GM19193 (cell line): ENCODE measurements around the gene CR2.

Experiments
- POLR2A ChIP-seq: IDR thresholded peaks from 4 replicates; pipeline ENCODE4 v1.6.1; 2011; ENCODE audit not compliant: insufficient read depth, insufficient read length; ENCODE audit errors: extremely low read depth

CR2 gene

DNA sequence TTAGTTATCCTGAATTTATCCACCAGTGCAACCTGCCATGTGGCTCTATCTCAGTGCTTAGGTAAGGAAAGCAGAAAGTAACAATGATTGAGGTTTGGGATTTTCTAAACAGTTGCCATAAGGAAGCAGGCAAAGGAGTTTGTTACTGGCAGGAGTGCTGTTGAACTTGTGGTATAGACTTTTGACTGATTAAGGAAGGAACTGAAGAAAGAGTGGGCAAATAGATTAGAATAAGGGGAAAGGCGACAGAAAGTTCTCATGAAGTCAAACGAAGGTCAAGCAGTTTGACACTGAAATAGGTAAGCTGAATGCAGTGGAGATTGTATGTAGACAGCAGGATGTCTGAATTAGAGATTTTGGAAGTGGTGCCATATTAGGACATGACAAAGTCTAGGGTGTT, 24.2 kb upstream of the CR2 start:
- TF ChIP-seq POLR2A, result no peak

DNA sequence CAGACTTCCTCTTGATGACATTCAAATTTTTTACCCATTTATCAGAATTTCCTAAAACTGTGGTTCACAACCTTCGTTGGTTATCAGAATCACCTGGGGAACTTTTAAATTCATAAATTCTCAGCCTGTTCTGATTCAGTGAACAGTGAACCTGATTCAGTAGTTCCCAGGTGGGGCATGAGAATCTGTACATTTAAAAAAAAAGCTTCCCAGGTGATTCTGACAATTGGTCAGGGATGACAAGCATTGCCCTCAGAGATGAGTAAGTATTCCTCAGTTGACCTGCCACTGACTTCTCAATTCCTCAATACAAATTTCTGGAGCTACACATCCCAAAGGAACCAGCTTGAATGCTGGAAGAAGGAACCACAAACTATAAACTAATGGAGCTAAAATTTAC, 23.5 kb upstream of the CR2 start:
- no peak for TF ChIP-seq POLR2A

DNA sequence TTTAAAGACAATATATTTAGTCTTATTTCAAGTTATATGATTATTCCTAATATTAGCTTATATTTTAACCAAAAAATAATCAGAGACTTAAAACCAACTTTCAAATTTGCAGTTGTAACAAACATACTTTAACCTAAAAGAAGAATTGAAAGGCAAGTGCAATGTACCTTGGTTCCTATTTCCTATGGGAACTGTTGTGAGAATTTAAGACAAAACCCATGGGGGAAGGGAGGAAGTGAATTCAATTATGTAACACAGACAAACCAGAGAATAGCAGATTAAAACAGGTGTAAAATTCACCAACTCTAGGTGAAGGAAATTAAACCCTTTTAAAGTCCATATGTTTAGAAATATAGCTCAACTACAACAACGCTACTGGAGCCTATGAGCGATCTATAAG, 22.6 kb upstream of the CR2 start:
- no peak for TF ChIP-seq POLR2A

DNA sequence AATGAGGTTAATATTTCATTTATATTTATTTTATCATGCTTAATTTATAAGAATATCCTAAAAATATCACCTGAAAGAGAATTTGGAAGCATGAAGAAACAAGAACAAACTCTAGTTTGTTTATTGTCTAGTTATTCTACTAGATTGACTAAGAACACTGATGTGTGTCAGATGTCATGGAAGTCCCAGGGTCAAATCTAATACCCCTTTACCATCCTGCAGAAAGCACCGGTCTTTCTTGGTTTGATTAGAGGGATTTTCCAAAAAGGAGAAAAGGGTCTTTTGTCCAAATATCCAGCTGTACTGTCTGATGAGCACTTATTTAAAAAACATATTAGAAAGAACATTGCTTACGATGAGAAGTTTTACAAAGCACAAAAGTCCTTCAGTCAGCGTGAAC, 20.7 kb upstream of the CR2 start:
- no peak for TF ChIP-seq POLR2A

DNA sequence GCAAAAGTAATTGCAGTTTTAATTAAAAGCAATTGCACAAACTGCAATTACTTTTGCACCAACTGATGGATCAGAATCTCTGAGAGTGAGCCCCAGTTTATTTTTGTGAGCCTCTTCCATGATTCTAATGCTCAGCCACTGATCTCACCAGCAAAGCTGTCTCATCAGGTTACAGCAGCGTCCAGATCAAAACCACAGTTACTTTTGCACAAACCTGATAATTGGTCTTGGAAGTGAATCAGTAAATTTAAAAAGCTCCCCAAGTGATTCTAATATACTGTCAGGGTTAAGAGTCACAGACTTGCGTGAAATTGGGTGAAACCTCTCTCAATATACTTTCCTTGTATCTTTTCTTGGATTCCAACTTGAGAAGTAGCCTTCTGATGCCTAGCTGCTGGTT, 13.5 kb upstream of the CR2 start:
- no peak for TF ChIP-seq POLR2A

DNA sequence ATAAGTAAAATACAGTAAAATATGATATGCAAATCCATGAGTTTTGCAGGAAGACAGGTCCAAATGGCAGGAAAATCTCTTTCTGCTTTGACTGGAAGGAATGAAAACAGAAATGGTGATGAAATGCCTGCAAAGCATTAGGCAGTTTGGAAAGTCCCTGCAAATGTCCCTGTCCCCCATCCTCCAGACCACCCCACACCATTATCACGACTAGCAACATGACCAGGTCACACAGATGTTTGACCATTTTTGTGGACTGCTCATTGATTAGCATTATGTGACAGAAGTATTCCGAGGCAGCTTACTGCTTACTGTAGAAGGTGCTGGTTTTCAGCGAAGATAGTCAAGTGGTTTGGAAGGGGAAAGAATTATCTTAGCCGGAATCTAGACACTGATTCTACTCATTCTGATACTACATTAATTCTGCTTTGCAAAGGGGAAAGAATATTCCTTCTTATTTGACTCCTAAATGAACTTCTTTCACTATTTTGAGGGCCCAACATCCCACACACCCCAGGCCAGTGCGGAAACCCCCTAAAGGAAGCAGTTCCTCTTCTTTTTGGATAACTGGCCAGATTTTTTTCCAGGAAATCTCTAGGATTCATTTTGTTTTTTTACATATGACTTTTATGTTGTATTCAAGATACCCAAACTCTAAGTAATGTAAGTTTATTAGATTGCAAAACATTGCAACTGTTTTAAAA, 9.5 kb upstream of the CR2 start:
- no peak for TF ChIP-seq POLR2A

DNA sequence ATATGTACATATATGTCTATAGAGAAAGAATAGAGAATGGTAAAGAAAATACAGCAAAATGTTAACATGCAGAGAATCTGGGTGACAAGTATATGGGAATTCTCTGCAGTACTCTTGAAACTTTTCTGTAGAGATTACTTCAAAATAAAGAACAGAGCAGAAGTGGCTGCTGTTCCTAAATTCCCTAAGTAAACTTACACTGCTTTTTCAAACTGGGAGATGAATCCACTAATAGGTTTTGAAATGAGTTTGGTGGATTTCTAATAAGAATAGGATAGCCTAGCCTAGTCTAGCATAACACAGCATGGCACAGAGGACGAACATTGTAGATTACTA, 450 bp upstream of the CR2 start:
- no peak for TF ChIP-seq POLR2A

DNA sequence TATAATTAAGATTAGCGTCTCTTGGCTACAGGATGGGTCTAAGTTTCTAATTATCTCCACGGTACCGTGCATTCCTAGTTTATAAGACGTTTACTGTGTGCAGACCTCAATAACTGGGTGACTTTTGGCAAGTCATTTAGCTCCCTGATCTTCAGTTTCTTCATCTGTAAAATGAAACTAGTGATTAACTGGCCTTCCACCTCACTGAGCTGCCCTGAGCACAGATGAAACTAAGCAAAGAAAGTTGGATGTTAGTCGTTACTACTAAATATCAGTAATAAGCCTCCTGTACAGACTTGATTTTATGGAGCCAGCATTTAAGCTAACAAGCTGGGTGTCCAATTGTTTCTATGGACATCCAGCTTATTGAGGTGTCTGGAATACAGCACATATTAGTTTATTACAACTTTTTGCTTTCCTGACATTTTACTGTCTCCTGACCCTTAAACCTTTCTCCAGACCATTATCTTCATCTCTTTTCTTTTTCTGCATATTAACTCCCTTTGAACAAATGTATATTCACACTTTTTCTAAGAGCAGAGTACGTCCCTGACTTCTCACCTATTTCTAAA, 1.1 kb downstream of the CR2 start:
- TF ChIP-seq POLR2A, result no peak

DNA sequence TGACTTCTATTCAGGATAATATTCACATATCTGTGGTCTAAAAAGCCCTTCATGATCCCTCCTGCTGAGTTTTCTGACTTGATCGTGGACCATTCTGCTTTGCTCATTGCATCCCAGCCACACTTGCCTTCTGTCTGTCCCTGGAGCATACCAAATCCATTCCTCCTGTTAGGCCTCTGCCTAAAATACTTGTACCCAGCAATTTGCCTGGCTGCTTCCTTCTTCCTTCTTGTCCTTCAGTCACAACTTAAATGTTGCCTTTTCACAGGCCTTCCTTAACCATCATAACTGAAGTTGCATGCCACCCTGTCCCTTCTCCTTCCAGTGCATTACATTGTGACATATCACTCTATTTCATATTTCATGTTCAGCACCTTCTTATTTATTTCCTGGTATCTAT, 4.3 kb downstream of the CR2 start:
- no peak for TF ChIP-seq POLR2A

DNA sequence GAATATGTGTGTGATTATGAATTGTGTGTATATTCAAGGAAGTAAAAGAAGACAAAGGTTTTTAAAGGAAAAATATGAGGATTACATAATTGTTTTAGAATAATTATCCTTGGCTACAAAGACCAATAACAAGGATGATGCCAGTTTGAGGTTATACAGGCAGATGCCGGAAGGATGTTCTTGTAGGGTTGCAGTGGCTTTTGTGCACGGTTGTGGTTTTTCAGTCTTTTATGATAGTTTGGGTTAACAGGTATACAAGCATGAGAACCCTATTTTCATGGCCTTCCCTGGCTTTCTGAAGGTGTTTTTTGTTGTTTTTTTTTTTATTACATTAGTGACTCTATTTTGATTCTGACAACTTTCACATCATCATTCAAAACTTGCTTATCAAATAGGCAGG, 4.9 kb downstream of the CR2 start:
- TF ChIP-seq POLR2A, result no peak

DNA sequence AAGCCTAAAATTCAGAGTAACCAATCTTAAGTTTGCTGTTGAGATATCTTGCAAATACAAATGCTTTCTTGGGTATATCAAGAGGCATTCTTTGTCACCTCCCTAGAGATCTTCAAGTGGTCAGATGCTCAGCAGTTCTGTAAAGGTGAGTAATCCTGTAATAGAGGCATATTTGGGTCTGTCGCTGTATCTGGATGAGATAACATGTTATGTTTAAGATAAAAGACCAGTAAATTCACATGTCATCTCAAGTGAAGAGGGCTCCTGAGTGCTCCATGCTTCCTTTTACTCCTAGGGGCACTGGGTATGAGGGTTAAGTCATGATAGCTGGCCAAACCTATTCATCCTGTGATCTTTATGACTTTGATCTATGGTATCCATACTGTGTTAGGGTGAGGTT, 7.5 kb downstream of the CR2 start:
- TF ChIP-seq POLR2A, result no peak

DNA sequence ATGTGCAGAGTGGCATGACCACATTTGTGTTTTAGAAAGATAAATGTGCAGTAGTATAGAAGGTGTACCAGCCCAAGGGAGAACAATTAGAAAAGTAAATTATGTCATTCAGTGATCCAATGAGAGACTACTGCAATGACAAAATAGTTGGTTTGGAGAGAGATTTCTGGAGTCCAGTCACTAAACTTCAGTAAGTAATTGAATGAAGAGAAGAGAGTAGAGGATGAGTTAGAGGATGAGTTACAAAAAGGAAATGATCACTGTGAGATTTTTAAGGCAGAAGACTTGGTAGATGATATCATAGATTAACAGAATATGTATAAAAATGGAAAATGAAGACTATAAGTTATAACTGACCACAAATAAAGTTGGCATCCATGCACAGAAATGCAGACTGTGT, 8.4 kb downstream of the CR2 start:
- no peak for TF ChIP-seq POLR2A

DNA sequence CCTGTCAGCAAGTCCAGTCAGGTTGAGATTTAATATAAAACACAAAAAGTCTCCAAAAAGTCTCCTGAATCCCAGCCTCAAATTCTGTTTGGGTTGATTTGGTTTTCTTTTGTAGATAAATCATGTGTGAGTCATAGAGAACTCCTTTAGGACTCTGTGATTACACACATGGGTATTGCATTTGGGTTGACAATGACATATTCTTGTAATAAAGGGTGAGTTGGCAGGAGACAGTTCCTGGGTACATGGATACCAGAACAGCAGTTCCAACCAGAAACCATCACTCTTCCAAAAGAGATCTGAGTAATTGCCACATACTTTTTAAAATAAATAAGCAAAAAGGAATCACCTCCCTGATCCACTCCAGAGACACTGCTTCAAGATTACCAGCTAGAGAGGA, 8.9 kb downstream of the CR2 start:
- no peak for TF ChIP-seq POLR2A

DNA sequence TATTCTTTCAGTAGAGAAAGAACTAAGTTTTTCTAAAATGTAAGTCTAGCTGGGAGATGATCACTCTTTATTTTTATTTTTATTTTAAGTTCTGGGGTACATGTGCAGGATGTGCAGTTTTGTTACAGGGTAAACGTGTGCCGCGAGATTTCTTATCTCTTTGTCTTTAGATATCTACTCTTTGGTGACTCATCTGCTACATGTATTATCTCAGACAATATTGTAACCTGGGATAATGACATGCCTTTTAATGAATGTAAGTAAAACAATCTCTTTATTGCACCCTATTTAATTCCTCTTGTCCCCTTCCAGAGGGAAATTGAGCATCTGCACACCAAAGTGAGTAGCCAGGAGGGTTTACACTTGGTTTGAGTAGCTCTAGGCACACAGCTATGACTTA, 9.4 kb downstream of the CR2 start:
- no peak for TF ChIP-seq POLR2A

DNA sequence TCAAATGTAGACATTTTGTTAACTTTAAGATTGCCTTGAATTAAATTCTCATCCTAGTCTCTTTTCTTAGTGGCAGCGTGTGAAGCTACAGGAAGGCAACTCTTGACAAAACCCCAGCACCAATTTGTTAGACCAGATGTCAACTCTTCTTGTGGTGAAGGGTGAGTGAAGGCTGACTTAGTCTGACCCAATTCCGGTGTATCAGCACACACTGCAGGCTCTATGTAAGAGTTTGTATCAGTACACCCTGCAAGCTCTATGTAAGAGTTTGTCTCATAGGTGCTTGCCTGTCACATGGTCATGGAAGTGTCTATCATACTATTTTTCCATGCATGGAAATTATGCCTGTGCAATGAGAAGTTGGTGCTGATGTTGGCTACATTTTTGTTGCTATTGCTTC, 16.8 kb downstream of the CR2 start:
- no peak for TF ChIP-seq POLR2A

DNA sequence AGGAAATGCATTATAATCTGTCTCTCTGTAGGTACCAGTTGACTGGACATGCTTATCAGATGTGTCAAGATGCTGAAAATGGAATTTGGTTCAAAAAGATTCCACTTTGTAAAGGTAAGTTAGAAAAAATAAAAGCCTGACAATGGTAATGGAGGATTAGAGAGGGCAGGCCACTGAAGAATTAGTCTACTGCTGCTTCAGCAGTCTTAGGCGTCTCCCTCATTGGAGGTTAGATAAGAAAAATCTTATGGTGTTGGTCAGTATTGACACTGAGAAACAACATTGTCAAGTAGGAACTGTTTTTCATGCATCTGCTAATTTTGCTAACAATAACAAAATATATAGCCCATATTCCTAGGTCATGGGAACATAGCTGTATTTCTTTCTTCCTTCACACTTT, 20.1 kb downstream of the CR2 start:
- no peak for TF ChIP-seq POLR2A

DNA sequence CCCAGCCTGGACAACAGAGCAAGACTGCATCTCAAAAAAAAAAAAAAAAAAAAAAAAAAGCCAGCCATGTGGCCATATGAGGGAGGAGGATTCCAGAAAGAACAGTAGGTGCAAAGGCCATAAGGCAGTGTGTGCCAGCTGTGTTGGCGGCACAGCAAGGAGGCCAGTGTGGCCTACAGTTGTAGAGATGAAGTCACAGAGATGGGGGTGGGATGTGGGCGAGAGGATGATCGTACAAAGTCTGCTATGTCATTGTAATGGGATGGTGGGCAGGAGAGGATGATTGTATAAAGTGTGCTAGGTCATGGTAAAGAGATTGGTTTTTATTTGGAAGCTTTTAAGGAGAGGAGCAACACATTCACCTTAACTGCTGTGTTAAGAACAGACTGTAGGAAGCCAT, 32.1 kb downstream of the CR2 start:
- no peak for TF ChIP-seq POLR2A

DNA sequence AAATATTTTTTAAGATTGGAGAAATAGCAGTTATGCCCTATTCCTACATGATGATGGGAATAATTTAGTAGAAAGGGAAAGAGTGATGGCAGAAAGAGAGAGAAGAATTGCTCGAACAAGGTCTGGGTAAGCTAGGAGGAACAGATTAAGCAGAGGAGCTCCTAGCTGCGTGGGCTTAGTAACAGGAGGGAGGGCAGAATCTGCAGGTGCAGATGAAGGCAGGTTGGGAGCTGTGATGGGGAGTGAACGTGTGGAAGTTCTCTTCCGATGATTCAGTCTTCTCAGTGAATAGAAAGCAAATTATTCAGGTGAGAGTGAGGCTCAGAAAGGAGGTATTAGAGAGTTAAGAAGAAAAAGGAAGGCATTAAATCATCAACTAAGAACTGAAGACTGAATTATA, 33.5 kb downstream of the CR2 start:
- TF ChIP-seq POLR2A, result no peak

DNA sequence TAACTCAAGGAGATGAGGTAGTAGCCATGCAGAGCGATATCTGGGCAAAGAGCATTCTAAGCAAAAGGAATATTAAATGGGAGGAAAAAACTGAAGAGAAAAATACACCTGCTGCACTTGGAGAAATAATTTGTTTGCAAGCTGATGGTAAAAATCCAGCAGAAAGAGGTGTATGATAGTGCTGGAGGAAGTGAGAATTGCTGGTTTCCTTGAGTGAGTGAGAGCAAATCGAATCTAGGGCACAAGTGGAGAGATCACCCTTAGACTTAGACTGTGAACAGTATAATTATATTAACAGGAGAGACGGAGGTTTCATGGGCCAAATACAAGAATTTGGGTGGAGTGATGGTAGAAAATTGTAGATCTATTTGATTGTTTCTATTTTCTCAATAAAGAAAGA, 39.1 kb downstream of the CR2 start:
- no peak for TF ChIP-seq POLR2A
